Measurements from ENCODE around the gene HOXA1. TPM values are rescaled to one million over a fixed set of nuclear protein-coding genes. Genes with fewer than 3 reads are reported as not detected.

The HOXA1 gene
- total and polyA plus RNA-seq, 2 of the 4 experiments (the other 2 are of a cell fraction) = 0.54 to 1.8 TPM

DNA sequence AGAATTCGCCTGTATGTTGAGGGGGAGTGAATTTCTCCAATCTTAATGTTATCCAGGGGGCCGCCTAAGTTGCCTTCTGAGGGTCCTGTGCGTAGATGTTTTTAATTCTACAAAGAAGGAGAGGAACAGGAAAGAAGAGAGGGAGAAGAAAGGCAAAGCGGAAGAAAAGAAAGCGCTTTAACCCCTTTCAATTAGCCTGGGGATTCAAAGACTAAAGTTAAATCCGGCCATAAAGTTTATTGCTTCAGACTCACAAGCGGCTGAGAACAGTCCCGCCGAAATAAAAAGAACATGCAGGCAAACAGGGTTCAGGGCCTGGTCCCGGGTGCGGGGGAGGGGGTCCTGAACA lies 43.2 kb upstream of the HOXA1 start:
- H3K4ac ChIP-seq (ENCODE audit: low read depth, low read length) = peak overlapping the region; percentile 55
- peak overlapping the region; percentile 69 for H2BK20ac ChIP-seq (ENCODE audit: low read depth, low read length)
- intact Hi-C loops (cut with micrococcal nuclease) = no loop called here
- dilution Hi-C loops (cut with HindIII; ENCODE audit: low sequenced_read_pairs, unreplicated experiment) = no loop called here
- peak overlapping the region; percentile 87 for H2AFZ ChIP-seq (replicated peaks; ENCODE audit: low read length, poor library complexity)
- DNase-seq = no peak
- H4K91ac ChIP-seq (ENCODE audit: insufficient read depth, low read depth, low read length) = peak overlapping the region; percentile 68
- H3K9me3 ChIP-seq (ENCODE audit: control insufficient read depth, insufficient read depth, low read length) = no peaks in the 10 kb centered on the region
- H3K4me1 ChIP-seq (ENCODE audit: control insufficient read depth, insufficient read depth, low read length) = peaks cover 15% of the 10 kb centered on the region
- peak overlapping the region; percentile 50 to 67; a peak in 3 of 4 replicates for H4K8ac ChIP-seq (ENCODE audit: low read depth in 2 of 2, low read length in 2 of 2)
- H3K4me3 ChIP-seq (ENCODE audit: insufficient read depth, low read depth, low read length) = peak overlapping the region; percentile 30
- peak overlapping the region; percentile 63 for H2AK9ac ChIP-seq (replicated peaks; ENCODE audit: low read depth, low read length, poor library complexity)
- no peak overlapping the region for H2AK5ac ChIP-seq (ENCODE audit: low read depth, low read length)
- CTCF ChIA-PET = no interaction called here
- peak overlapping the region; percentile 78 for H3K14ac ChIP-seq (replicated peaks; ENCODE audit: low read depth, low read length)
- H2BK5ac ChIP-seq (ENCODE audit: low read depth, low read length, poor library complexity, severe bottlenecking) = peak overlapping the region; percentile 35
- H3K4me2 ChIP-seq (ENCODE audit: low read depth, low read length) = peak overlapping the region; percentile 94
- no peak for ATAC-seq (ENCODE audit: low read depth)
- H2BK15ac ChIP-seq (ENCODE audit: low read depth, low read length) = peak overlapping the region; percentile 52; the same call in 2 of the 3 replicates
- H3K27ac ChIP-seq (ENCODE audit: insufficient read depth, low read length) = peak overlapping the region; percentile 94
- peak overlapping the region; percentile 85 for H3K23ac ChIP-seq (ENCODE audit: low read depth, low read length)
- POLR2A ChIA-PET (ENCODE audit: unreplicated experiment) = no interaction called here
- TF ChIP-seq, protein P1, sequence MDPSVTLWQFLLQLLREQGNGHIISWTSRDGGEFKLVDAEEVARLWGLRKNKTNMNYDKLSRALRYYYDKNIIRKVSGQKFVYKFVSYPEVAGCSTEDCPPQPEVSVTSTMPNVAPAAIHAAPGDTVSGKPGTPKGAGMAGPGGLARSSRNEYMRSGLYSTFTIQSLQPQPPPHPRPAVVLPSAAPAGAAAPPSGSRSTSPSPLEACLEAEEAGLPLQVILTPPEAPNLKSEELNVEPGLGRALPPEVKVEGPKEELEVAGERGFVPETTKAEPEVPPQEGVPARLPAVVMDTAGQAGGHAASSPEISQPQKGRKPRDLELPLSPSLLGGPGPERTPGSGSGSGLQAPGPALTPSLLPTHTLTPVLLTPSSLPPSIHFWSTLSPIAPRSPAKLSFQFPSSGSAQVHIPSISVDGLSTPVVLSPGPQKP (IDR thresholded peaks at IDR 0.05; ENCODE audit: borderline replicate concordance, low read depth, low read length) = no peak
- TF ChIP-seq CEBPB (IDR thresholded peaks at IDR 0.05; ENCODE audit: low read depth, low read length) (no peak), NFE2L2 (IDR thresholded peaks at IDR 0.05; ENCODE audit: low read depth, low read length) (no peak), MXI1 (IDR thresholded peaks at IDR 0.05; ENCODE audit: borderline replicate concordance, low read depth, low read length) (no peak), BHLHE40 (IDR thresholded peaks at IDR 0.05; ENCODE audit: low read depth, low read length) (no peak), MAFK (IDR thresholded peaks at IDR 0.05; ENCODE audit: low read depth, low read length) (no peak), SMC3 (IDR thresholded peaks at IDR 0.05; ENCODE audit: low read depth, low read length) (no peak), FOS (IDR thresholded peaks at IDR 0.05; ENCODE audit: low read depth, low read length) (no peak), RCOR1 (IDR thresholded peaks at IDR 0.05; ENCODE audit: insufficient replicate concordance, low read length) (no peak), POLR2A (IDR thresholded peaks at IDR 0.05; ENCODE audit: low read depth, low read length) (no peak), MAZ (IDR thresholded peaks at IDR 0.05; ENCODE audit: borderline replicate concordance, low read depth, low read length) (no peak), RAD21 (IDR thresholded peaks at IDR 0.05; ENCODE audit: low read length) (no peak), RFX5 (IDR thresholded peaks at IDR 0.05; ENCODE audit: low read depth, low read length) (no peak), CHD1 (IDR thresholded peaks at IDR 0.05; ENCODE audit: low read depth, low read length) (no peak)
- TF ChIP-seq, protein P2, sequence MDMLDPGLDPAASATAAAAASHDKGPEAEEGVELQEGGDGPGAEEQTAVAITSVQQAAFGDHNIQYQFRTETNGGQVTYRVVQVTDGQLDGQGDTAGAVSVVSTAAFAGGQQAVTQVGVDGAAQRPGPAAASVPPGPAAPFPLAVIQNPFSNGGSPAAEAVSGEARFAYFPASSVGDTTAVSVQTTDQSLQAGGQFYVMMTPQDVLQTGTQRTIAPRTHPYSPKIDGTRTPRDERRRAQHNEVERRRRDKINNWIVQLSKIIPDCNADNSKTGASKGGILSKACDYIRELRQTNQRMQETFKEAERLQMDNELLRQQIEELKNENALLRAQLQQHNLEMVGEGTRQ (IDR thresholded peaks at IDR 0.05; ENCODE audit: low read depth, low read length) = no peak
- TF ChIP-seq, protein P3, sequence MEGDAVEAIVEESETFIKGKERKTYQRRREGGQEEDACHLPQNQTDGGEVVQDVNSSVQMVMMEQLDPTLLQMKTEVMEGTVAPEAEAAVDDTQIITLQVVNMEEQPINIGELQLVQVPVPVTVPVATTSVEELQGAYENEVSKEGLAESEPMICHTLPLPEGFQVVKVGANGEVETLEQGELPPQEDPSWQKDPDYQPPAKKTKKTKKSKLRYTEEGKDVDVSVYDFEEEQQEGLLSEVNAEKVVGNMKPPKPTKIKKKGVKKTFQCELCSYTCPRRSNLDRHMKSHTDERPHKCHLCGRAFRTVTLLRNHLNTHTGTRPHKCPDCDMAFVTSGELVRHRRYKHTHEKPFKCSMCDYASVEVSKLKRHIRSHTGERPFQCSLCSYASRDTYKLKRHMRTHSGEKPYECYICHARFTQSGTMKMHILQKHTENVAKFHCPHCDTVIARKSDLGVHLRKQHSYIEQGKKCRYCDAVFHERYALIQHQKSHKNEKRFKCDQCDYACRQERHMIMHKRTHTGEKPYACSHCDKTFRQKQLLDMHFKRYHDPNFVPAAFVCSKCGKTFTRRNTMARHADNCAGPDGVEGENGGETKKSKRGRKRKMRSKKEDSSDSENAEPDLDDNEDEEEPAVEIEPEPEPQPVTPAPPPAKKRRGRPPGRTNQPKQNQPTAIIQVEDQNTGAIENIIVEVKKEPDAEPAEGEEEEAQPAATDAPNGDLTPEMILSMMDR (conservative IDR thresholded peaks at IDR 0.05; ENCODE audit: low read depth, low read length) = no peak
- peak overlapping the region; percentile 75 for H2BK120ac ChIP-seq (ENCODE audit: low read depth, low read length)
- H3K9ac ChIP-seq (ENCODE audit: low read depth, low read length) = peak overlapping the region; percentile 89
- in situ Hi-C loops (cut with MboI; ENCODE audit: low sequenced_read_pairs) = no loop called here
- peak overlapping the region; percentile 89 for H3K18ac ChIP-seq (ENCODE audit: low read depth, low read length)
- peak overlapping the region; percentile 79; the same call in 1 of the 2 replicates for H3K56ac ChIP-seq (ENCODE audit: extremely low read depth, insufficient read depth, low read length)
- H3K79me1 ChIP-seq (ENCODE audit: low read depth in 1 of 2, low read length in 2 of 2) = peaks cover under 1 to 33% of the 10 kb centered on the region in 2 experiments; a peak in 2 of 4 replicates
- no TSS peak for BruUV-seq (replicated peaks)
- no peaks in the 10 kb centered on the region for H3K27me3 ChIP-seq (ENCODE audit: control insufficient read depth, insufficient read depth, low read length)
- H3K9me1 ChIP-seq (ENCODE audit: insufficient read depth, low read length) = peaks cover under 1% of the 10 kb centered on the region; the same call in 1 of the 2 replicates
- peak overlapping the region; percentile 71 for H4K5ac ChIP-seq (ENCODE audit: low read depth, low read length)
- WGBS, 2 experiments (ENCODE audit: extremely low coverage in 2 of 2, insufficient read length in 1 of 2) = 0% methylated on average over 4 of the region's 11 CpGs; no CpG with 5 or more reads in 1 of the 2 experiments
- H3K36me3 ChIP-seq (ENCODE audit: control insufficient read depth, insufficient read depth, low read length) = peaks cover 9% of the 10 kb centered on the region
- H4K20me1 ChIP-seq (ENCODE audit: insufficient read depth, low read length) = no peaks in the 10 kb centered on the region

Data from IMR-90 (cell line).